Kidney (tissue), 14 donors: ENCODE data around the gene TTC6. TPM values are rescaled to one million over a fixed set of nuclear protein-coding genes. Genes with fewer than 3 reads are reported as not detected.

ENCODE experiments used
- DNase-seq, 5 donors: peaks; one replicate each; pipeline ENCODE4 v3.0.0-alpha.2; 2013 to 2020
- FAIRE-seq: peaks from 2 replicates; lab custom pipeline; 2012; peaks lifted over from hg19 to GRCh38; lab: Jason Lieb, UNC
- H3K27ac ChIP-seq, 2 donors: one replicate each; pipeline ENCODE4 v1.7.0; 2013; ENCODE audit warnings: low read depth in 2 of 2, low read length in 2 of 2, inconsistent platforms in 1 of 2
- H3K27me3 ChIP-seq: one replicate; pipeline ENCODE4 v1.7.1; 2013; ENCODE audit warnings: low read length, inconsistent platforms; ENCODE audit not compliant: control insufficient read depth, insufficient read depth
- H3K36me3 ChIP-seq, 3 donors: one replicate each; pipeline versions ENCODE4 v1.7.0 to v1.7.1; 2013; ENCODE audit warnings: low read length in 3 of 3, control low read depth in 1 of 3, inconsistent platforms in 1 of 3; ENCODE audit not compliant: insufficient read depth in 3 of 3, control insufficient read depth in 2 of 3
- H3K4me1 ChIP-seq, 3 donors: one replicate each; pipeline versions ENCODE4 v1.7.0 to v1.7.1; 2013; ENCODE audit warnings: low read length in 3 of 3, inconsistent platforms in 1 of 3, low read depth in 1 of 3; ENCODE audit not compliant: control insufficient read depth in 2 of 3, insufficient read depth in 2 of 3
- H3K4me3 ChIP-seq, 3 donors: one replicate each; pipeline versions ENCODE4 v1.7.0 to v1.8.1; 2013; ENCODE audit warnings: low read length in 3 of 3, control low read depth in 1 of 3, inconsistent platforms in 1 of 3
- H3K9ac ChIP-seq, 3 donors: one replicate each; pipeline versions ENCODE4 v1.7.0 to v1.7.1; 2013; ENCODE audit warnings: low read length in 3 of 3, control low read depth in 1 of 3, inconsistent platforms in 1 of 3
- H3K9me3 ChIP-seq, 3 donors: one replicate each; pipeline versions ENCODE4 v1.7.0 to v1.7.1; 2013; ENCODE audit warnings: low read length in 3 of 3, control low read depth in 1 of 3, inconsistent platforms in 1 of 3; ENCODE audit not compliant: control insufficient read depth in 2 of 3, insufficient read depth in 1 of 3
- CTCF ChIP-seq: IDR thresholded peaks from 3 replicates; pipeline ENCODE4 v1.5.1; 2012; ENCODE audit warnings: mild to moderate bottlenecking, moderate library complexity, borderline replicate concordance; ENCODE audit not compliant: insufficient read depth; ENCODE audit errors: extremely low read depth
- intact Hi-C: fragments of 100-400 bp; cut with DNase I; formaldehyde crosslinking; loops from one replicate; pipeline ENCODE4 v1.11.1; 2022
- polyA plus RNA-seq: library from polyadenylated mRNA; stranded (reverse); fragments of 350-450 nt; fragmentation: Illumina TruSeq; extraction: RNeasy Lipid Tissue Mini Kit (QIAGEN cat#74804); gene quantifications from one replicate; pipeline ENCODE4 v1.2.3, GENCODE V29; 2014; ENCODE audit warnings: low read depth, low replicate concordance; ENCODE audit not compliant: insufficient read depth
- total RNA-seq: library from RNA; stranded (reverse); fragmentation: NEBNext Ultra II Directional; extraction: Animal tissue kit (Norgen Biotek cat#: 25700); gene quantifications from one replicate; pipeline ENCODE4 v1.2.1, GENCODE V29; 2021
- donor health status: control.
- donor health status: control.
- donor health status: control.
- donor health status: control.
- donor health status: control.
- donor health status: DM: yes; HTN: yes; CAD: no.
- donor health status: Normal renal cell carcinoma (clear cell type).

TTC6 gene
- total and polyA plus RNA-seq, 2 donors from 2014 or later: not detected

GRCh38 chr14:37641117-37641516 is 45.7 kb downstream of the TTC6 start:
- DNase-seq: no peak
- Histone ChIP-seq H3K9ac (no peak overlapping the region), H3K36me3 (no peaks in the 10 kb centered on the region), H3K27ac (no peak overlapping the region), H3K4me3 (no peak overlapping the region), H3K9me3 (no peaks in the 10 kb centered on the region), H3K27me3 (no peaks in the 10 kb centered on the region), H3K4me1 (no peaks in the 10 kb centered on the region)
- no peak for FAIRE-seq
- TF ChIP-seq CTCF: no peak
- intact Hi-C loops: no loop called here

DNA sequence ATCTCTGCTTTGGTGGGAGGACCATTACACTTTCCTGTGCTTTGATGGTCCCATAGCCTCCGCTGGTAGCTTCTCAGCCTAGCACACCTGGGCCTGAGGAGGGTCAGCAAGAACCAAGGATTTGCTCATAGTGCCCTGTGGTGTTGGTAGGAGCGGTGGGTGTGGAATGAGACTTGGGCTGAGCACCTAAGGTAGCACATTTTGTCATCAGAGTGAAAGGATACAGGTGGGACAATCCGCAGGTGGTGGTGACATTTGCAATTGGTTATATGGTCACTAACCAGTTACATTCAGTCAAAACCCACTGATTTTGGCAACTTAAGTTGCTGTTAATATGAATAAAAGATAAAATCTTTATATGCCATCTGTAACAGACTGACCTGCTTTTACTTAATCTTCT is 46.7 kb downstream of the TTC6 start:
- TF ChIP-seq CTCF: no peak
- H3K4me1 ChIP-seq: no peaks in the 10 kb centered on the region
- no peak overlapping the region for H3K4me3 ChIP-seq
- no peaks in the 10 kb centered on the region for H3K36me3 ChIP-seq
- H3K27ac ChIP-seq: no peak overlapping the region
- DNase-seq (no peak), FAIRE-seq (no peak)
- intact Hi-C loops: no loop called here
- H3K9ac ChIP-seq: no peak overlapping the region
- no peaks in the 10 kb centered on the region for H3K9me3 ChIP-seq
- no peaks in the 10 kb centered on the region for H3K27me3 ChIP-seq

DNA sequence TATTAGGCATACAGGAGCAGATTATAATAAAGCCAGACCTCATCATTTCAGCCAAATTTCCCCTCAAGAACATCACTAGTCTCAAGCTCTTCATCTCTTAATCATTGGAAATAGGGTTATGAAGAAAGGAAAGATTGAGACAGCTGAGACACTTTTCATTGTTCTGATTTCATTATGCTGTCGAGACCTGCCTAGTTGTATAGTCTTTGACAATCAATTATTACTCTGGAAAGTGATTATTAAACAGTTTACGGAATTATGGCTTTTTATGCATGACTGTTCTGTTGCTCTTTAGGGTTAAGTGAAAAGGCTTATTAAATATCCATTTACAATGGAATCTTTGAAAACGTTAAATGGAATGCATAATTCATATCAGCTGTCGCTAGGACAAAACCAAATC is 48.3 kb downstream of the TTC6 start:
- DNase-seq: no peak
- FAIRE-seq: no peak
- Histone ChIP-seq H3K4me1 (no peaks in the 10 kb centered on the region), H3K9me3 (no peaks in the 10 kb centered on the region), H3K27ac (no peak overlapping the region), H3K4me3 (no peak overlapping the region), H3K9ac (no peak overlapping the region), H3K27me3 (no peaks in the 10 kb centered on the region), H3K36me3 (no peaks in the 10 kb centered on the region)
- intact Hi-C loops: no loop called here
- TF ChIP-seq CTCF: no peak

Other genes with a start within 250 kb of the TTC6 start
- gene FOXA1, start 380 bp upstream of the TTC6 start, total RNA-seq: not detected
- gene FOXA1, start 380 bp upstream of the TTC6 start, polyA plus RNA-seq: not detected